ENCODE results near the gene PTDSS2. TPM values are rescaled to one million over a fixed set of nuclear protein-coding genes. Genes with fewer than 3 reads are reported as not detected.

The PTDSS2 gene
- total and polyA plus RNA-seq, 2 experiments from 2014 or later, result 22.7 to 145 TPM

- no peak for TF ChIP-seq ZNF331 (CRISPR knock-in tag; IDR thresholded peaks at IDR 0.05; ENCODE audit: low read depth)
- TF ChIP-seq CREB1 (CRISPR knock-in tag; IDR thresholded peaks at IDR 0.05; ENCODE audit: low read depth), result no peak
- no peak for TF ChIP-seq REST (IDR thresholded peaks at IDR 0.05; ENCODE audit: unreplicated experiment)
- TF ChIP-seq NANOG (IDR thresholded peaks at IDR 0.05; ENCODE audit: borderline replicate concordance), result no peak
- no peak for TF ChIP-seq ETS1 (IDR thresholded peaks at IDR 0.05)
- TF ChIP-seq STAT1 (IDR thresholded peaks at IDR 0.05; ENCODE audit: unreplicated experiment), result no peak
- TF ChIP-seq POLR2AphosphoS5 (IDR thresholded peaks at IDR 0.05; ENCODE audit: low read depth), result no peak
- TF ChIP-seq EZH2 (IDR thresholded peaks at IDR 0.05; ENCODE audit: low read depth, unreplicated experiment), result no peak
- no peak for TF ChIP-seq ZNF462 (CRISPR knock-in tag; IDR thresholded peaks at IDR 0.05)
- TF ChIP-seq ZNF114 (CRISPR knock-in tag; IDR thresholded peaks at IDR 0.05), result no peak
- no peak for TF ChIP-seq JUNB (IDR thresholded peaks at IDR 0.05; ENCODE audit: unreplicated experiment)
- no peak for TF ChIP-seq EZH2phosphoT487 (IDR thresholded peaks at IDR 0.05; ENCODE audit: unreplicated experiment)
- no peak for TF ChIP-seq CTCF (conservative IDR thresholded peaks at IDR 0.05; ENCODE audit: low read depth in 2 of 2)
- H3K4me3 Mint-ChIP-seq, result peak overlapping the region; percentile 27; the same call in 1 of the 3 replicates
- peaks cover 14% of the 10 kb centered on the region for H3K27me3 Mint-ChIP-seq (ENCODE audit: insufficient read depth, low read depth, poor library complexity)
- Histone ChIP-seq H4K20me1 (replicated peaks; ENCODE audit: insufficient read depth) (peaks cover 29% of the 10 kb centered on the region), H3K27ac (ENCODE audit: low read depth) (no peak overlapping the region), H3K4me1 (ENCODE audit: insufficient read depth) (peaks cover 35% of the 10 kb centered on the region), H2AFZ (no peak overlapping the region), H3K4me2 (no peak overlapping the region), H3K9me2 (ENCODE audit: insufficient read depth) (no peaks in the 10 kb centered on the region), H3K4me3 (no peak overlapping the region), H3K79me2 (replicated peaks; ENCODE audit: insufficient read depth) (peaks cover 77% of the 10 kb centered on the region), H3K36me3 (ENCODE audit: insufficient read depth) (no peaks in the 10 kb centered on the region; the same call in 1 of the 2 replicates), H3K27me3 (ENCODE audit: insufficient read depth) (no peaks in the 10 kb centered on the region), H3F3A (replicated peaks; ENCODE audit: low read depth) (peaks cover 25% of the 10 kb centered on the region)
- DNase-seq (ENCODE audit: low spot score) (no peak), ATAC-seq (no peak)
- peaks cover 37% of the 10 kb centered on the region for H3K36me3 Mint-ChIP-seq (ENCODE audit: low read depth)
- H3K4me1 Mint-ChIP-seq, result peaks cover 42% of the 10 kb centered on the region
- no peaks in the 10 kb centered on the region; the same call in 2 of the 3 replicates for H3K9me3 Mint-ChIP-seq
- H3K27ac Mint-ChIP-seq, result no peak overlapping the region
Observed at GRCh38 chr11:452916-453527, 2.9 kb downstream of the PTDSS2 start.

Measured in GM23338 (cell line).